ENCODE results near the gene PPIC.

Gene PPIC

GRCh38 chr5:123036391-123037103 lies at the start of gene PPIC:
Gene PPIC, minus strand, starts transcription at chr5:123036725. Its CDS starts 100 bp downstream, at chr5:123036625.
- no peak for DNase-seq

GRCh38 chr5:123085638-123086286 lies 49.2 kb upstream of the PPIC start:
- DNase-seq, result no peak

GRCh38 chr5:123084730-123085605 lies 48.4 kb upstream of the PPIC start:
- no peak for DNase-seq

GRCh38 chr5:123083298-123083697 lies 46.8 kb upstream of the PPIC start:
- DNase-seq, result no peak

GRCh38 chr5:123080215-123080614 lies 43.7 kb upstream of the PPIC start:
- DNase-seq, result no peak

- DNase-seq, result no peak
Measured at GRCh38 chr5:123075521-123076163, 39.1 kb upstream of the PPIC start.

GRCh38 chr5:123068368-123068938 lies 31.9 kb upstream of the PPIC start:
- no peak for DNase-seq

- DNase-seq, result no peak
Measured at GRCh38 chr5:123066016-123066415, 29.5 kb upstream of the PPIC start.

- DNase-seq, result no peak
Measured at GRCh38 chr5:123059455-123059854, 22.9 kb upstream of the PPIC start.

- DNase-seq, result no peak
Measured at GRCh38 chr5:123051206-123051605, 14.7 kb upstream of the PPIC start.

- DNase-seq, result no peak
Measured at GRCh38 chr5:123047706-123048105, 11.2 kb upstream of the PPIC start.

- no peak for DNase-seq
Measured at GRCh38 chr5:123046222-123046621, 9.7 kb upstream of the PPIC start.

GRCh38 chr5:123044926-123045617 lies 8.5 kb upstream of the PPIC start:
- DNase-seq, result no peak

GRCh38 chr5:123039673-123040072 lies 3.1 kb upstream of the PPIC start:
- no peak for DNase-seq

- DNase-seq, result no peak
Measured at GRCh38 chr5:123037104-123037418, 536 bp upstream of the PPIC start.

GRCh38 chr5:123035918-123036390 lies 571 bp downstream of the PPIC start:
- no peak for DNase-seq

- DNase-seq, result no peak
Measured at GRCh38 chr5:123035360-123035917, 1.1 kb downstream of the PPIC start.

GRCh38 chr5:123033157-123033671 lies 3.3 kb downstream of the PPIC start:
- DNase-seq, result no peak

GRCh38 chr5:123028222-123028621 lies 8.3 kb downstream of the PPIC start:
- DNase-seq, result no peak

GRCh38 chr5:123014689-123015088 lies 21.8 kb downstream of the PPIC start:
- DNase-seq, result no peak

- no peak for DNase-seq
Measured at GRCh38 chr5:123012321-123012720, 24.2 kb downstream of the PPIC start.

GRCh38 chr5:123007754-123008153 lies 28.8 kb downstream of the PPIC start:
- no peak for DNase-seq
